PC-3 (cell line): ENCODE data around the gene GFER. TPM values are rescaled to one million over a fixed set of nuclear protein-coding genes. Genes with fewer than 3 reads are reported as not detected.

ENCODE experiments used
- ATAC-seq: fragments of 200-7000 bp; cut with Tn5 transposase; 2 replicates; pipeline ENCODE4 v1.9.1; 2020; ENCODE audit warnings: mild to moderate bottlenecking, moderate library complexity
- BruUV-seq: library from RNA; stranded (reverse); fragments of 400-500 nt; replicated peaks from 2 replicates; lab custom pipeline; 2021; lab: Mats Ljungman, UMichigan
- CTCF ChIA-PET: fragments of 300-600 bp; sonication (Branson Sonifier 250); formaldehyde crosslinking; loops from one replicate; lab custom pipeline; 2022; ENCODE audit warnings: antibody characterized with exemption; lab: Charles Lee
- POLR2A ChIA-PET: fragments of 300-600 bp; sonication (Branson Sonifier 250); formaldehyde crosslinking; loops from one replicate; lab custom pipeline; 2022; ENCODE audit warnings: antibody characterized with exemption; ENCODE audit not compliant: unreplicated experiment; lab: Charles Lee
- DNase-seq: peaks from one replicate; pipeline ENCODE4 v3.0.0-alpha.2; 2015
- H2AFZ ChIP-seq: fragments of 300-600 bp; sonication (generic); 2 replicates; pipeline ENCODE4 v1.6.0; 2016; ENCODE audit warnings: antibody characterized with exemption, low read length
- H3F3A ChIP-seq: fragments of 300-600 bp; sonication (generic); one replicate; pipeline ENCODE4 v1.6.0; 2017; ENCODE audit warnings: antibody characterized with exemption, low read length, control low read depth, mild to moderate bottlenecking; ENCODE audit not compliant: unreplicated experiment
- H3K27ac ChIP-seq: fragments of 300-600 bp; sonication (generic); 2 replicates; pipeline ENCODE4 v1.5.1; 2016; ENCODE audit warnings: mild to moderate bottlenecking, low read length
- H3K27me3 ChIP-seq: fragments of 300-600 bp; sonication (generic); 2 replicates; pipeline ENCODE4 v1.6.1; 2016; ENCODE audit warnings: low read length, mixed read lengths
- H3K36me3 ChIP-seq: fragments of 300-600 bp; sonication (generic); 2 replicates; pipeline ENCODE4 v1.6.1; 2016; ENCODE audit warnings: low read depth, mixed run types, low read length, mixed read lengths
- H3K4me1 ChIP-seq: fragments of 300-600 bp; sonication (generic); 2 replicates; pipeline ENCODE4 v1.5.1; 2016; ENCODE audit warnings: low read length; ENCODE audit not compliant: insufficient read depth
- H3K4me2 ChIP-seq: fragments of 300-600 bp; sonication (generic); 2 replicates; pipeline ENCODE4 v1.6.0; 2016; ENCODE audit warnings: low read length
- H3K4me3 ChIP-seq: fragments of 300-600 bp; sonication (generic); 2 replicates; pipeline ENCODE4 v1.5.1; 2016; ENCODE audit warnings: mild to moderate bottlenecking, low read length, mixed read lengths
- H3K79me2 ChIP-seq: fragments of 300-600 bp; sonication (generic); 2 replicates; pipeline ENCODE4 v1.6.1; 2017; ENCODE audit warnings: low read length, mixed read lengths
- H3K9ac ChIP-seq: fragments of 300-600 bp; sonication (generic); 2 replicates; pipeline ENCODE4 v1.6.0; 2016; ENCODE audit warnings: mild to moderate bottlenecking, low read length
- H3K9me2 ChIP-seq: fragments of 300-600 bp; sonication (generic); replicated peaks from 2 replicates; pipeline ENCODE4 v1.6.1; 2016; ENCODE audit warnings: mixed run types, low read length, mixed read lengths
- H3K9me3 ChIP-seq: fragments of 300-600 bp; sonication (generic); 2 replicates; pipeline ENCODE4 v1.6.1; 2016; ENCODE audit warnings: low read length, mixed read lengths
- H4K20me1 ChIP-seq: fragments of 300-600 bp; sonication (generic); 2 replicates; pipeline ENCODE4 v1.6.1; 2016; ENCODE audit warnings: low read length, mixed read lengths
- EZH2 ChIP-seq: fragments of 300-600 bp; sonication (generic); IDR thresholded peaks from one replicate; pipeline ENCODE4 v1.6.1; 2017; ENCODE audit warnings: antibody characterized with exemption, mild to moderate bottlenecking, low read length; ENCODE audit not compliant: unreplicated experiment
- EZH2phosphoT487 ChIP-seq: fragments of 300-600 bp; sonication (generic); IDR thresholded peaks from 2 replicates; pipeline ENCODE4 v1.6.1; 2018; ENCODE audit warnings: mild to moderate bottlenecking, antibody characterized with exemption, low read length, borderline replicate concordance
- intact Hi-C: fragments of 100-400 bp; cut with micrococcal nuclease; formaldehyde crosslinking; loops from 2 replicates; pipeline ENCODE4 v1.9.0; 2023
- total RNA-seq: library from RNA; depleted of rRNA; stranded (reverse); fragments of >200 nt; gene quantifications from 2 replicates; pipeline ENCODE4 v1.2.3, GENCODE V29; 2014
- TF ChIP-seq, protein P1 (sequence below): fragments of 300-600 bp; sonication (generic); conservative IDR thresholded peaks from 2 replicates; pipeline ENCODE4 v1.5.1; 2017; ENCODE audit warnings: antibody characterized with exemption, low read depth, mild to moderate bottlenecking, low read length

Gene GFER
- total RNA-seq, 1 experiment from 2014 or later: 66.8 TPM

GRCh38 chr16:1982013-1982433 is 2.0 kb upstream of the GFER start:
- H2AFZ ChIP-seq: no peak overlapping the region
- no peaks in the 10 kb centered on the region for H3K9me2 ChIP-seq
- intact Hi-C loops: no loop called here
- no peaks in the 10 kb centered on the region for H3K9me3 ChIP-seq
- H4K20me1 ChIP-seq: no peaks in the 10 kb centered on the region
- peaks cover 47% of the 10 kb centered on the region for H3K4me1 ChIP-seq
- DNase-seq: peak; percentile 56
- no peak overlapping the region for H3K9ac ChIP-seq
- H3K4me3 ChIP-seq: no peak overlapping the region
- no peaks in the 10 kb centered on the region; the same call in 1 of the 2 replicates for H3K36me3 ChIP-seq
- no peak overlapping the region for H3K4me2 ChIP-seq
- H3F3A ChIP-seq: peaks cover 3% of the 10 kb centered on the region
- ChIA-PET POLR2A (interaction anchor here (0.6 kb wide), 1 partner anchor 17 kb away, joined by 9 read pairs; the partner anchor contains the start of gene RPS2), CTCF (no interaction called here)
- TF ChIP-seq EZH2: no peak
- TF ChIP-seq, protein P1, sequence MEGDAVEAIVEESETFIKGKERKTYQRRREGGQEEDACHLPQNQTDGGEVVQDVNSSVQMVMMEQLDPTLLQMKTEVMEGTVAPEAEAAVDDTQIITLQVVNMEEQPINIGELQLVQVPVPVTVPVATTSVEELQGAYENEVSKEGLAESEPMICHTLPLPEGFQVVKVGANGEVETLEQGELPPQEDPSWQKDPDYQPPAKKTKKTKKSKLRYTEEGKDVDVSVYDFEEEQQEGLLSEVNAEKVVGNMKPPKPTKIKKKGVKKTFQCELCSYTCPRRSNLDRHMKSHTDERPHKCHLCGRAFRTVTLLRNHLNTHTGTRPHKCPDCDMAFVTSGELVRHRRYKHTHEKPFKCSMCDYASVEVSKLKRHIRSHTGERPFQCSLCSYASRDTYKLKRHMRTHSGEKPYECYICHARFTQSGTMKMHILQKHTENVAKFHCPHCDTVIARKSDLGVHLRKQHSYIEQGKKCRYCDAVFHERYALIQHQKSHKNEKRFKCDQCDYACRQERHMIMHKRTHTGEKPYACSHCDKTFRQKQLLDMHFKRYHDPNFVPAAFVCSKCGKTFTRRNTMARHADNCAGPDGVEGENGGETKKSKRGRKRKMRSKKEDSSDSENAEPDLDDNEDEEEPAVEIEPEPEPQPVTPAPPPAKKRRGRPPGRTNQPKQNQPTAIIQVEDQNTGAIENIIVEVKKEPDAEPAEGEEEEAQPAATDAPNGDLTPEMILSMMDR: no peak
- TF ChIP-seq EZH2phosphoT487: no peak
- ATAC-seq: peak; percentile 3; the same call in 1 of the 2 replicates
- no peaks in the 10 kb centered on the region for H3K27me3 ChIP-seq
- no TSS peak for BruUV-seq
- H3K27ac ChIP-seq: no peak overlapping the region
- H3K79me2 ChIP-seq: peaks cover 19% of the 10 kb centered on the region

DNA sequence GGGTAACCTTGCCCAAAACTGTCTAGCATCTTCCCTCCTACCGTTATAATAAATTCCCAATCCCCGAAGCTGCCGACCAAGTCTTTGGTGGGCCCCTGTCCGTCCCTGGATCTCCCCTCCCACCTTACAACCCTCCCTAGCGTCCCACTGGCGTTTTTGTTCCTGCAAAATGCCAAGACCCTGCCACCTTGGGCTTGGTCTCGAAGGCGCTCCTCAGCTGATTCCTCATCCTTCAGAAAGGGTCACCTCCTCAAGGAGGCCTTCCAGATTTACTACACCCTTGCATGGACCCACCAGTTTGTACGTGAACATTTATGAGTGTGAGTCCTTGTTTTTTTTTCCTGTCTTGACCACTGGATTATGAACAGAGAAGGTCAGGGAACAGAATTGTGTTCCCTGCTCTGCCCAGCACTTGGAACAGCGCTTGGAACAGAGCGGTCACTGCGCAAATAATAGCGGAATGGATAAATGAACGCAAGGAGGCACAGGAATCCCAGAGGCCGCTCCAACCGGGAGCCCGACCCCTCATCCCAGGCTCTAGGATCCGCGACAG is 926 bp upstream of the GFER start:
- Histone ChIP-seq H4K20me1 (no peaks in the 10 kb centered on the region), H3K79me2 (peaks cover 19% of the 10 kb centered on the region), H3K4me2 (peak overlapping the region; percentile 95), H3K4me1 (peaks cover 47% of the 10 kb centered on the region), H2AFZ (no peak overlapping the region), H3K9me2 (no peaks in the 10 kb centered on the region), H3K4me3 (peak overlapping the region; percentile 90), H3K9me3 (no peaks in the 10 kb centered on the region), H3K27ac (no peak overlapping the region), H3K27me3 (no peaks in the 10 kb centered on the region), H3K36me3 (no peaks in the 10 kb centered on the region; the same call in 1 of the 2 replicates), H3K9ac (no peak overlapping the region), H3F3A (peaks cover 3% of the 10 kb centered on the region)
- TF ChIP-seq, protein P1: no peak
- TF ChIP-seq EZH2phosphoT487: no peak
- TF ChIP-seq EZH2: no peak
- ATAC-seq: no peak
- CTCF ChIA-PET: no interaction called here
- POLR2A ChIA-PET: no interaction called here
- no peak for DNase-seq
- intact Hi-C loops: no loop called here
- no TSS peak for BruUV-seq
